Peyer's patch (tissue), 4 donors: ENCODE data around the gene MAP3K8.

Experiments used
- POLR2A ChIP-seq, 2 donors: fragments of 450-650 bp; IDR thresholded peaks; one replicate each; pipeline ENCODE4 v1.5.1; 2017; ENCODE audit warnings: antibody characterized with exemption in 2 of 2, mild to moderate bottlenecking in 2 of 2, moderate library complexity in 2 of 2
- TF ChIP-seq, protein P1 (sequence below), 6 experiments: fragments of 450-650 bp in 4 of 6; fragments of 200-600 bp in 2 of 6; sonication (generic) in 1 of 6; IDR thresholded peaks; one replicate each; pipeline ENCODE4 v1.5.1; 2017 to 2019; ENCODE audit warnings: antibody characterized with exemption in 6 of 6, mild to moderate bottlenecking in 3 of 6, moderate library complexity in 1 of 6

DNA sequence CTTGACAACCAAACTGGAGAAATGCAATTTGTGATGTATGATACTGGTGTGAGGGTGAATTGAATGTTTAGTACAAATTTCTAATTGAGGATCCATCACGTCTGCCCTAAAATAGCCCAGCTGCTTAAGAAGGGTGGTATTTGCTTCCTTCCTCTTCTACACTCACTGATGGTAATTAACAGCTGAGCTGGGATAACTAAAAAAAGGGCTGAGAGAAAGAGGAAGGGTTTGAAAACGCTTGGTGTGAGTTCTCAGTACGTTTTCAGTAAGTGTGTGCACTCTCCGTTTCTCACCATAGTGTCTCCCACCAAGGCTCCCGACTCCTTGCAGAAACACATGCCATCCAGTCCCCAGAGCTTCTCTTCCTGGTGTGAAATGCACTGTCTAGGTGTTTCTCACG, 54.3 kb downstream of the MAP3K8 start:
- TF ChIP-seq, protein P1, sequence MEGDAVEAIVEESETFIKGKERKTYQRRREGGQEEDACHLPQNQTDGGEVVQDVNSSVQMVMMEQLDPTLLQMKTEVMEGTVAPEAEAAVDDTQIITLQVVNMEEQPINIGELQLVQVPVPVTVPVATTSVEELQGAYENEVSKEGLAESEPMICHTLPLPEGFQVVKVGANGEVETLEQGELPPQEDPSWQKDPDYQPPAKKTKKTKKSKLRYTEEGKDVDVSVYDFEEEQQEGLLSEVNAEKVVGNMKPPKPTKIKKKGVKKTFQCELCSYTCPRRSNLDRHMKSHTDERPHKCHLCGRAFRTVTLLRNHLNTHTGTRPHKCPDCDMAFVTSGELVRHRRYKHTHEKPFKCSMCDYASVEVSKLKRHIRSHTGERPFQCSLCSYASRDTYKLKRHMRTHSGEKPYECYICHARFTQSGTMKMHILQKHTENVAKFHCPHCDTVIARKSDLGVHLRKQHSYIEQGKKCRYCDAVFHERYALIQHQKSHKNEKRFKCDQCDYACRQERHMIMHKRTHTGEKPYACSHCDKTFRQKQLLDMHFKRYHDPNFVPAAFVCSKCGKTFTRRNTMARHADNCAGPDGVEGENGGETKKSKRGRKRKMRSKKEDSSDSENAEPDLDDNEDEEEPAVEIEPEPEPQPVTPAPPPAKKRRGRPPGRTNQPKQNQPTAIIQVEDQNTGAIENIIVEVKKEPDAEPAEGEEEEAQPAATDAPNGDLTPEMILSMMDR (IDR thresholded peaks at IDR 0.05) = no peak
- TF ChIP-seq POLR2A (IDR thresholded peaks at IDR 0.05) = no peak
